ENCODE data around the gene NKX3-2. TPM values are rescaled to one million over a fixed set of nuclear protein-coding genes. Genes with fewer than 3 reads are reported as not detected.
A peak's percentile ranks its signal among the peaks of the same experiment; 100 is the strongest.

The NKX3-2 gene
- total and polyA plus RNA-seq, 4 experiments from 2014 or later: not detected

GRCh38 chr4:13530823-13531624 is 13.3 kb downstream of the NKX3-2 start:
- Histone ChIP-seq H3K4me3 (ENCODE audit: low read length in 2 of 2) (no peak overlapping the region), H3K36me3 (ENCODE audit: insufficient read depth, low read length) (no peaks in the 10 kb centered on the region), H3K27me3 (ENCODE audit: insufficient read depth, low read length) (peaks cover 86% of the 10 kb centered on the region), H3K9me3 (ENCODE audit: control insufficient read depth in 1 of 2, low read length in 2 of 2) (no peaks in the 10 kb centered on the region), H3K4me1 (ENCODE audit: insufficient read depth, low read length) (peaks cover 27% of the 10 kb centered on the region), H3K27ac (ENCODE audit: low read depth, low read length) (no peak overlapping the region)
- H3K36me3 Mint-ChIP-seq: no peaks in the 10 kb centered on the region
- peaks cover 0 to 20% (median 14%) of the 10 kb centered on the region in 8 donors for H3K9me3 Mint-ChIP-seq
- peak overlapping the region in 2 of 8 donors; percentile 38 to 58 for H3K4me3 Mint-ChIP-seq
- H3K27ac Mint-ChIP-seq: peak overlapping the region in 1 of 7 donors; percentile 35
- POLR2A ChIA-PET (ENCODE audit: partially characterized antibody): no interaction called here
- CTCF ChIA-PET (ENCODE audit: partially characterized antibody): no interaction called here
- no peak for DNase-seq
- intact Hi-C loops (cut with micrococcal nuclease): no loop called here
- peaks cover 12 to 37% (median 26%) of the 10 kb centered on the region in 4 donors for H3K4me1 Mint-ChIP-seq
- H3K27me3 Mint-ChIP-seq: peaks cover 71 to 72% of the 10 kb centered on the region in 2 donors

GRCh38 chr4:13529128-13529919 is 15.0 kb downstream of the NKX3-2 start:
- no peaks in the 10 kb centered on the region for H3K9me3 ChIP-seq (ENCODE audit: control insufficient read depth in 1 of 2, low read length in 2 of 2)
- H3K4me1 ChIP-seq (ENCODE audit: insufficient read depth, low read length): peaks cover 27% of the 10 kb centered on the region
- no peak overlapping the region for H3K27ac ChIP-seq (ENCODE audit: low read depth, low read length)
- H3K36me3 Mint-ChIP-seq: no peaks in the 10 kb centered on the region
- intact Hi-C loops (cut with micrococcal nuclease): no loop called here
- no peak for DNase-seq
- ChIA-PET POLR2A (ENCODE audit: partially characterized antibody) (no interaction called here), CTCF (ENCODE audit: partially characterized antibody) (no interaction called here)
- peaks cover 0 to 29% (median 17%) of the 10 kb centered on the region in 8 donors for H3K9me3 Mint-ChIP-seq
- H3K4me1 Mint-ChIP-seq: peaks cover 12 to 37% (median 26%) of the 10 kb centered on the region in 4 donors
- H3K4me3 Mint-ChIP-seq: peak overlapping the region in 6 of 8 donors; percentile 27 to 73 (median 40)
- H3K36me3 ChIP-seq (ENCODE audit: insufficient read depth, low read length): no peaks in the 10 kb centered on the region
- H3K4me3 ChIP-seq (ENCODE audit: low read length in 2 of 2): no peak overlapping the region
- peak overlapping the region in 2 of 7 donors; percentile 1 to 40 for H3K27ac Mint-ChIP-seq
- H3K27me3 ChIP-seq (ENCODE audit: insufficient read depth, low read length): peaks cover 87% of the 10 kb centered on the region
- H3K27me3 Mint-ChIP-seq: peaks cover 70 to 79% of the 10 kb centered on the region in 2 donors

- Mint-ChIP-seq H3K4me3 (peak overlapping the region in 7 of 8 donors; percentile 20 to 73 (median 40)), H3K36me3 (no peaks in the 10 kb centered on the region), H3K4me1 (peaks cover 14 to 37% (median 26%) of the 10 kb centered on the region in 4 donors), H3K27ac (peak overlapping the region in 2 of 7 donors; percentile 12 to 42), H3K9me3 (peaks cover 0 to 30% (median 21%) of the 10 kb centered on the region in 8 donors), H3K27me3 (peaks cover 70 to 76% of the 10 kb centered on the region in 2 donors)
- Histone ChIP-seq H3K4me3 (ENCODE audit: low read length in 2 of 2) (no peak overlapping the region), H3K27ac (ENCODE audit: low read depth, low read length) (no peak overlapping the region), H3K36me3 (ENCODE audit: insufficient read depth, low read length) (no peaks in the 10 kb centered on the region), H3K9me3 (ENCODE audit: control insufficient read depth in 1 of 2, low read length in 2 of 2) (no peaks in the 10 kb centered on the region), H3K4me1 (ENCODE audit: insufficient read depth, low read length) (peaks cover 27% of the 10 kb centered on the region), H3K27me3 (ENCODE audit: insufficient read depth, low read length) (peaks cover 84% of the 10 kb centered on the region)
- CTCF ChIA-PET (ENCODE audit: partially characterized antibody): no interaction called here
- POLR2A ChIA-PET (ENCODE audit: partially characterized antibody): no interaction called here
- intact Hi-C loops (cut with micrococcal nuclease): no loop called here
- DNase-seq: no peak
These were observed 15.5 kb downstream of the NKX3-2 start for GRCh38 chr4:13528821-13529127.

GRCh38 chr4:13527981-13528820 is 16.1 kb downstream of the NKX3-2 start:
- Mint-ChIP-seq H3K27ac (peak overlapping the region in 1 of 7 donors; percentile 12), H3K27me3 (peaks cover 70 to 75% of the 10 kb centered on the region in 2 donors), H3K4me3 (peak overlapping the region in 6 of 8 donors; percentile 9 to 73 (median 43)), H3K9me3 (peaks cover 0 to 32% (median 22%) of the 10 kb centered on the region in 8 donors), H3K36me3 (no peaks in the 10 kb centered on the region), H3K4me1 (peaks cover 15 to 39% (median 28%) of the 10 kb centered on the region in 4 donors)
- H3K27me3 ChIP-seq (ENCODE audit: insufficient read depth, low read length): peaks cover 84% of the 10 kb centered on the region
- CTCF ChIA-PET (ENCODE audit: partially characterized antibody): no interaction called here
- intact Hi-C loops (cut with micrococcal nuclease): no loop called here
- no peaks in the 10 kb centered on the region for H3K9me3 ChIP-seq (ENCODE audit: control insufficient read depth in 1 of 2, low read length in 2 of 2)
- peaks cover 27% of the 10 kb centered on the region for H3K4me1 ChIP-seq (ENCODE audit: insufficient read depth, low read length)
- POLR2A ChIA-PET (ENCODE audit: partially characterized antibody): no interaction called here
- no peaks in the 10 kb centered on the region for H3K36me3 ChIP-seq (ENCODE audit: insufficient read depth, low read length)
- DNase-seq: peak in 1 of 5 donors; percentile 41
- no peak overlapping the region for H3K4me3 ChIP-seq (ENCODE audit: low read length in 2 of 2)
- no peak overlapping the region for H3K27ac ChIP-seq (ENCODE audit: low read depth, low read length)

GRCh38 chr4:13527192-13527980 is 16.9 kb downstream of the NKX3-2 start:
- intact Hi-C loops (cut with micrococcal nuclease): no loop called here
- peaks cover 79% of the 10 kb centered on the region for H3K27me3 ChIP-seq (ENCODE audit: insufficient read depth, low read length)
- POLR2A ChIA-PET (ENCODE audit: partially characterized antibody): no interaction called here

GRCh38 chr4:13526658-13527057 is 17.6 kb downstream of the NKX3-2 start:
- Mint-ChIP-seq H3K4me1 (peaks cover 18 to 49% (median 32%) of the 10 kb centered on the region in 4 donors), H3K9me3 (peaks cover 0 to 35% (median 24%) of the 10 kb centered on the region in 8 donors), H3K27me3 (peaks cover 81 to 84% of the 10 kb centered on the region in 2 donors), H3K4me3 (no peak overlapping the region), H3K36me3 (no peaks in the 10 kb centered on the region), H3K27ac (no peak overlapping the region)
- H3K36me3 ChIP-seq (ENCODE audit: insufficient read depth, low read length): no peaks in the 10 kb centered on the region
- H3K4me1 ChIP-seq (ENCODE audit: insufficient read depth, low read length): peaks cover 34% of the 10 kb centered on the region
- DNase-seq: no peak
- peaks cover 74% of the 10 kb centered on the region for H3K27me3 ChIP-seq (ENCODE audit: insufficient read depth, low read length)
- H3K9me3 ChIP-seq (ENCODE audit: control insufficient read depth in 1 of 2, low read length in 2 of 2): no peaks in the 10 kb centered on the region
- intact Hi-C loops (cut with micrococcal nuclease): no loop called here
- H3K4me3 ChIP-seq (ENCODE audit: low read length in 2 of 2): no peak overlapping the region
- no peak overlapping the region for H3K27ac ChIP-seq (ENCODE audit: low read depth, low read length)
- POLR2A ChIA-PET (ENCODE audit: partially characterized antibody): no interaction called here
- CTCF ChIA-PET (ENCODE audit: partially characterized antibody): no interaction called here

More at GRCh38 chr4:13527192-13527980, 16.9 kb downstream of the NKX3-2 start:
- no peak overlapping the region for H3K27ac Mint-ChIP-seq
- H3K9me3 Mint-ChIP-seq: peaks cover 0 to 35% (median 24%) of the 10 kb centered on the region in 8 donors
- no peaks in the 10 kb centered on the region for H3K36me3 ChIP-seq (ENCODE audit: insufficient read depth, low read length)
- H3K4me3 Mint-ChIP-seq: peak overlapping the region in 6 of 8 donors; percentile 17 to 69 (median 63)
- peaks cover 18 to 45% (median 32%) of the 10 kb centered on the region in 4 donors for H3K4me1 Mint-ChIP-seq
- peaks cover 34% of the 10 kb centered on the region for H3K4me1 ChIP-seq (ENCODE audit: insufficient read depth, low read length)
- DNase-seq: no peak
- no peak overlapping the region for H3K27ac ChIP-seq (ENCODE audit: low read depth, low read length)
- H3K36me3 Mint-ChIP-seq: no peaks in the 10 kb centered on the region
- no peak overlapping the region for H3K4me3 ChIP-seq (ENCODE audit: low read length in 2 of 2)
- CTCF ChIA-PET (ENCODE audit: partially characterized antibody): no interaction called here
- H3K27me3 Mint-ChIP-seq: peaks cover 76 to 79% of the 10 kb centered on the region in 2 donors
- no peaks in the 10 kb centered on the region for H3K9me3 ChIP-seq (ENCODE audit: control insufficient read depth in 1 of 2, low read length in 2 of 2)
